Measurements from ENCODE around the gene ALDH5A1. TPM values are rescaled to one million over a fixed set of nuclear protein-coding genes. Genes with fewer than 3 reads are reported as not detected.
A peak's percentile ranks its signal among the peaks of the same experiment; 100 is the strongest.

Gene ALDH5A1
- total RNA-seq, 1 donor from 2014 or later, result 31.2 TPM

DNA sequence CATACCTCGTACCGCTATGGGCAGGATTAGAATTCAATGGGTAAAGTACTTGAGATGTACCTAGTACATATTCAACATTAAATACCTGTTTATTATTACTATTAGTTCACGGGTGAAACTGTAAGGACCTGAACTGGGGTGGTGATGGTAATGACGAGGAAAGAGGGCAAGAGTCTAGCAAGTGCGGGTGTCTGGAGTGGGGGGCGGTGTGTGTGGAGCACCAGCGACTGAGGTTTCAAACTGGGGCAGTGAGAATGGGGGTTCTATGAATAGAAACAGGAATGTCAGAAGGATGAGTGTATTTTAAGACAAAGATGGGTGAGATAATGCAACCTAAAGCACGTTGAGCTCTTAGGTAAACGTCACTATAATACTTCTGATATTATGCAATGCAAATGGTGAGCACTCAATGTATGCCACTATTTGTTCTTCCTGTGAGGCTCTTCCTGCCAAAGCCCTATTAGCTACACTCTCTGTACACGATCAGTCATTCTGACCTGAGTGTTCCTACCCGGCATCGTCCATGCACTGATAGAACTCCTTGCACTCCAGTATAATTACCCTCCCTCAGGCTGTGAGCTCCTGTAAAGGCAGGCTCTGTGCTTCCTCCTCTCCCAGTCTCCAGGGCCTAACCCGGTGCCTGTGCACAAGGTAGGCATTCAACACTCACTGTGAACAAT lies 55.0 kb downstream of the ALDH5A1 start:
- no peak for ATAC-seq
- intact Hi-C loops (cut with micrococcal nuclease), result no loop called here

DNA sequence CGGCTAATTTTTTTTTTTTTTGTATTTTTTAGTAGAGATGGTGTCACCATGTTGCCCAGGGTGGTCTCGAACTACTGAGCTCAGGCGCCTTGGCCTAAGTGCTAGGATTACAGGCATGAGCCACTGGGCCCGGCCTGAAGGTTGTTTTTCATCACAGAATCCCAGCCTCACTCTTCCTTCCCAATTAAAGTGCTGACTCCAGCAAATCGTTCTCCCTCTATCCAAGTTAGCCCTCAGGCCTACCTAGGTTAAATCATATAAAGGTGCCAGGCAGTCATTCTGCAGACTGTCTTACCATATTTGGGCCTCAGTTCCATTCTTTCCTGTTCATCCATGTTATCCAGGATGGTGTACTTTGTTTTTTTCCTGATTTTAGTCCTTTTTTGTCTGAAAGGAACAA lies 56.4 kb downstream of the ALDH5A1 start:
- DNase-seq (no peak), ATAC-seq (no peak)
- intact Hi-C loops (cut with micrococcal nuclease), result no loop called here

More for the DNA sequence above, 55.0 kb downstream of the ALDH5A1 start:
- no peak for DNase-seq

DNA sequence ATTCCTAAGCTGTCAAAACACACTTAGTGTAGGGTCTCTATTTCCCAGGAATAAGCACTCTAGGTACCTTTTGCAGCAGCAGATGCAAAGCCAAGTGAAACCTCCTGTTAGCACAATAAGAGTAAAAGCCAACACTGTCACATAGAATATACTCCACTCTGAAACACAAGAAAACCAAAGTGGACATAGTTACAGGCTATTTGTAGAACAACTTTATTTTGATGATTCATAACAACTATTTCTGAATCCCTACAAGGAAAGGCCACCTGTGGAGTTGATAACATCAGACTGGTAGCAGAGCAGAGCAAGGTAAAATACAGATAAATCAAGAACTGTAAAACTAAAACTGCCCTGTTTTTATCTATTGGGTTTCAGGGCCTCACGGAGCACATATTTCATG lies 59.7 kb downstream of the ALDH5A1 start:
- DNase-seq (no peak), ATAC-seq (no peak)
- intact Hi-C loops (cut with micrococcal nuclease), result no loop called here

GRCh38 chr6:24558516-24558915 lies 63.7 kb downstream of the ALDH5A1 start:
- intact Hi-C loops (cut with micrococcal nuclease), result no loop called here
- ATAC-seq (no peak), DNase-seq (no peak)

DNA sequence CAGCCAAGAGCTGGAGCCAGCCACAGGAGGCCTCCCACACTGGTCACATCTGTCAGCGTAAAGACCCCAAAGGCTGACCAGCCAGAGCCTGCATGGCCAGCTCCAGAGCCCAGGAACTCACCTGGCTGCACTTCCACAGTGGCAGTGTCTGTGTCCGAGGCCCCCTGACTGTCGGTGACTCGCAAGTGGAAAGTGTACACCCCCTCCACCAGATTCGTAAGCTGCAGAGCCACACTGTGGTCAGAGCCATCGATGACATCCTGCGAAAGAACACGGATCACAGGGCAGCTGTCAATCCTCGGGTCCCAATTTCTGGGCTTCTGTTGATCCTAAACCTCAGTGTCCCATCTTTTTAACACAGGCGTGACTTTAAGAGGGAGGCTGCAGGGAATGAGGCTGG lies 69.3 kb downstream of the ALDH5A1 start:
- intact Hi-C loops (cut with micrococcal nuclease), result no loop called here
- ATAC-seq (no peak), DNase-seq (no peak)

GRCh38 chr6:24565196-24565595 lies 70.4 kb downstream of the ALDH5A1 start:
- intact Hi-C loops (cut with micrococcal nuclease), result no loop called here
- DNase-seq, result no peak
- no peak for ATAC-seq

GRCh38 chr6:24566020-24566767 lies 71.4 kb downstream of the ALDH5A1 start:
- DNase-seq (no peak), ATAC-seq (no peak)
- intact Hi-C loops (cut with micrococcal nuclease), result no loop called here

DNA sequence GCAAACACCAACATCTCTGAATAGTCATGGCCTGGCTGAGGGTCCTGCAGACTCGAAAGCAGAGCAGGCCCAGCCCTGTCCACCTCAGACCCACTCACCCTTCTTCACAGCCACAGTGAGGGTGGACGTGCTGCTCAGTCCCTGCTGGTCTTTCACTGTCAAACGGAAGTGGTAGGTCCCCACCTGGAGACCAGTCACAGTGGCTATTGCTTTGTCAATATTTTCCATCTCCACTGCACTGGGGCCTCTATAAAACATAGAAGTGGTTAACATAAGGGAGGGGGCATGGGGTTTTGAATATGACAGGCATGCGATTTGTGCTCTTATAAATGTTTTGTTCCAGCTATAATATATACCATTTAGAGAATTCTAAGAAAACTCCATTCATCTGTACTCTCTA lies 73.9 kb downstream of the ALDH5A1 start:
- DNase-seq, result no peak
- intact Hi-C loops (cut with micrococcal nuclease), result no loop called here
- ATAC-seq, result no peak

- intact Hi-C loops (cut with micrococcal nuclease), result no loop called here
- no peak for ATAC-seq
Observed at GRCh38 chr6:24569811-24570210, 75.0 kb downstream of the ALDH5A1 start.

DNA sequence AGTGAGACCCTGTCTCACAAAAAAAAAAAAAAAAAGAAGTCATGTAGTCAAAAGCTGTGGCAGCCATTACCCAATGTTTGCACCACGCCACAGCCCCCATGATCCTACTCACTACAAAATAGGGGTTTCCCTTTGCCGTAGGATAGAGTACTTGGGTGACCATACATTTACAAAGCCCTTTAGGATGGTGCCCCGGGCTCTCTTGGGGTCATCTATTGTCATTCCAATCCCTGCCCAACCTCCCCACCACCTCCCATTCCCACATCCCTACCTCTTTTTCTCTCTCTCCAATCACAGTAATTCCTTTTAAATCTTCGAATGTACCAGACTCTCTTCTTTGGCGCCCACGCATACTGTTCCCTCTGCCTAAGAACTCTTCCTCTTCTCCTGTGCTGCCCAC lies 76.6 kb downstream of the ALDH5A1 start:
- ATAC-seq (no peak), DNase-seq (no peak)
- intact Hi-C loops (cut with micrococcal nuclease), result no loop called here

More at GRCh38 chr6:24569811-24570210, 75.0 kb downstream of the ALDH5A1 start:
- DNase-seq, result no peak

GRCh38 chr6:24574809-24575208 lies 80.0 kb downstream of the ALDH5A1 start:
- no peak for DNase-seq
- no peak for ATAC-seq
- intact Hi-C loops (cut with micrococcal nuclease), result no loop called here

DNA sequence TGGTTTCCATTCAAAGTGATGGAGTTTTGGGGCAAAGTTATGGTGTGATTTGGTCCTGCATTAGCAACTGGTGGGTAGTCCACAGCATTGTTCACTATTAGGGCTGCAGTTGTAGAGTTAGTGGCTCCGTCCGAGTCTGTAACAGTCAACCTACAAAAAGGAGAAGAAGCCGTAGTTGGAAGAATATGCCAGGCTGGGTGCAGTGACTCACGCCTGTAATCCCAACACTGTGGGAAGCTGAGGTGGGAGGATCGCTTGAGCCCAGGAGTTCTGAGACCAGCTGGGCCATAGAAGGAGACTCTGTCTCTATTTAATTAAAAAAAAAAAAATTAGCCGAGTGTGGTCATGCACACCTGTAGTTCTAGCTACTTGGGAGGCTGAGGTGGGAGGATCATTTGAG lies 81.7 kb downstream of the ALDH5A1 start:
- no peak for ATAC-seq
- intact Hi-C loops (cut with micrococcal nuclease), result no loop called here

DNA sequence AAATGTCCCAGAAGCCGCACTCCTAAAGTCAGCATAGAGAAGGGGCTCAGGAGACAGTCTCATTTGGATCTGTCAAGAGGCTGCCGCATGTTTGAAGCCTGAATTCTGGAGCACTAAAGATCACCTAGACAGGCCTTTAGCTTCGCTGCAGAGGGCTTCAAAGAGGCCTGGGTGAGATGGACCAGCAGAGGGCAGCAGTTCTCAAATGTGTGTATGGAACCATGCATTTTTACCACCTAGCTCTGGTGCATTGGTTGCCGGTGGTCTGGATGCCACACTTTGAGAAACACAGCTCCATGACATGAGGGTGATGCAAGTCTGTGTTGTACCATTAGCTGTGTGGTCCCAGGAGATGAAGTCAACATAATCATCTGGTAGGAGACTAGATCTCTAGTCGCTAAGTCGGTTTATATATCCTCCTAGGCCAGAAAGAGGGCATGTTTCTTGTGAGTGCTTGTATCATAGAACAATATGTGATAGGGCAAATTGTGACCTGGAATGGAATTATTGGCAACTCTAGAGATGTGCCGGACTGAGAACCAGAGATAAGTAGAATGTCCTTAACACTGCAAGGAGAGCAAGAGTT lies 86.4 kb downstream of the ALDH5A1 start:
- intact Hi-C loops (cut with micrococcal nuclease), result loop anchor here (5.0 kb wide), 1 partner anchor 191 kb away; the partner anchor contains the start of gene GMNN
- DNase-seq (peak; percentile 78), ATAC-seq (peak; percentile 78)

More for the DNA sequence above, 81.7 kb downstream of the ALDH5A1 start:
- no peak for DNase-seq

DNA sequence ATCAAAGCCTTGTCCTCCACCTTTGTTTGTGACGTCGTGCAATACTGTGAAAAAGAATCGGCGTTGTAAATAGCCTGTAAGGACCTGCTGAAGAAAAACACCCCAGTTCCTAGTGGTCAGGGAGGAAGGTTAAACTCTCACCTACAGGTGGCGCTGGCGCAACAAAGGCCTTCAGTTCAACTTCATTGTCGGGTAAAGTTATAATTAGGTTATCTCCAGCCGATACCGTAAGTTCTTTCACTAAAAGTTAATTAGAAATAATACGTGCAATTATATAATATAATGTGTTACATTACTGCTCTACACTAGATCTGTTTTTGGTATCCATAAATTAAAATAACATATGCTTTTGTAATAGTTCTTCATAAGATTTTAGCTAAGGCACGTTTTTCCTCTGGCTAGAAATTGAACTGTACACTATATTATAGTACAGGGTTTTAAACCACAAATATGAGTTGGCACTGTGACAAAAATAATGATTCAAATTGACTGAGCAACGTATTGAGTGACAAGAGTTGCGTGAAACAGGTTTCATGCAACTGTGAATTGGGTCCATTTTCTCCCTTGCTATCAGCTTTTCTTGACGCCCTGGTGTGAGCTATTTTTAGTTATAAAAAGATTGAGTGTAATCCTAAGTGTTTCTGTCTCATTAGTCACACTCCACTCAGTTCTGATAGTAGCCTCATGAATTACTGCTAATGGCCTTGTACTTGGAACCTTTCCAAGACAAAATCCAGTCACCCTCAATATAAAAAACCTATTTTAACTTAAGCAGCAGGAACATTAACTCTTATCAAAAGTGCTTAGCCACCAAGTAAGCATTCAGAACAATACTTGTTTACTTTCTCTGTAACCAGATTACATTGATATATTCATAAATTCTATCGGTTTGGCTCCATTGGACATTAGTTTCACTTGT lies 89.0 kb downstream of the ALDH5A1 start:
- ATAC-seq (peak; percentile 90), DNase-seq (peak; percentile 80)
- intact Hi-C loops (cut with micrococcal nuclease), result loop anchor here (2.0 to 5.0 kb wide), 2 partner anchors 111 to 189 kb away; partner anchors contain the start of gene GMNN

GRCh38 chr6:24584382-24584720 lies 89.6 kb downstream of the ALDH5A1 start:
- DNase-seq (no peak), ATAC-seq (peak; percentile 52)
- intact Hi-C loops (cut with micrococcal nuclease), result loop anchor here (5.0 kb wide), 1 partner anchor 188 kb away; the partner anchor contains the start of gene GMNN

All from left ventricle myocardium superior (tissue), 1 donor.